Hematopoietic multipotent progenitor cell treated with erythropoietin and hydrocortisone succinate and interleukin-3 and kit ligand, for 6 days (in vitro differentiated cells): ENCODE data around the gene OPCML.

Experiments used
- DNase-seq: peaks from one replicate; pipeline ENCODE4 v3.0.0-alpha.2; 2015

Gene OPCML

GRCh38 chr11:132911186-132911585 lies 621.1 kb downstream of the OPCML start:
- no peak for DNase-seq

- DNase-seq, result no peak
These were observed 622.1 kb downstream of the OPCML start for GRCh38 chr11:132910011-132910760.

GRCh38 chr11:132909021-132909606 lies 623.2 kb downstream of the OPCML start:
- no peak for DNase-seq

- no peak for DNase-seq
These were observed 623.9 kb downstream of the OPCML start for GRCh38 chr11:132908414-132908810.

GRCh38 chr11:132907651-132908413 lies 624.5 kb downstream of the OPCML start:
- no peak for DNase-seq

- DNase-seq, result no peak
These were observed 627.7 kb downstream of the OPCML start for GRCh38 chr11:132904607-132905006.

- DNase-seq, result no peak
These were observed 628.2 kb downstream of the OPCML start for GRCh38 chr11:132904091-132904490.

- no peak for DNase-seq
These were observed 630.4 kb downstream of the OPCML start for GRCh38 chr11:132901638-132902471.

- no peak for DNase-seq
These were observed 633.6 kb downstream of the OPCML start for GRCh38 chr11:132898676-132899075.

- DNase-seq, result no peak
These were observed 634.3 kb downstream of the OPCML start for GRCh38 chr11:132898021-132898420.

- DNase-seq, result no peak
These were observed 637.0 kb downstream of the OPCML start for GRCh38 chr11:132895340-132895739.

- DNase-seq, result no peak
These were observed 637.7 kb downstream of the OPCML start for GRCh38 chr11:132894606-132895005.

- DNase-seq, result no peak
These were observed 639.4 kb downstream of the OPCML start for GRCh38 chr11:132892876-132893275.

GRCh38 chr11:132888226-132888625 lies 644.1 kb downstream of the OPCML start:
- DNase-seq, result no peak

- DNase-seq, result no peak
These were observed 646.0 kb downstream of the OPCML start for GRCh38 chr11:132886335-132886734.

GRCh38 chr11:132883241-132883640 lies 649.1 kb downstream of the OPCML start:
- DNase-seq, result no peak

GRCh38 chr11:132881622-132882021 lies 650.7 kb downstream of the OPCML start:
- no peak for DNase-seq

GRCh38 chr11:132878111-132878510 lies 654.2 kb downstream of the OPCML start:
- no peak for DNase-seq

- no peak for DNase-seq
These were observed 655.6 kb downstream of the OPCML start for GRCh38 chr11:132876705-132877104.

- DNase-seq, result no peak
These were observed 656.1 kb downstream of the OPCML start for GRCh38 chr11:132876239-132876638.

- DNase-seq, result no peak
These were observed 657.7 kb downstream of the OPCML start for GRCh38 chr11:132874638-132875037.

GRCh38 chr11:132873841-132874240 lies 658.5 kb downstream of the OPCML start:
- no peak for DNase-seq

GRCh38 chr11:132872211-132872610 lies 660.1 kb downstream of the OPCML start:
- no peak for DNase-seq
